Esophagus muscularis mucosa (tissue), 4 donors: ENCODE data around the gene CORO2B. TPM values are rescaled to one million over a fixed set of nuclear protein-coding genes. Genes with fewer than 3 reads are reported as not detected.

Source experiments
- DNase-seq: peaks from one replicate; pipeline ENCODE4 v3.0.0-alpha.2; 2017; ENCODE audit errors: extremely low spot score
- H3K27ac ChIP-seq, 4 donors: fragments of 200-600 bp; sonication (generic); replicated peaks in 1 of 4; 1 replicate in 3 of 4; 2 replicates in 1 of 4; pipeline ENCODE4 v1.5.1; 2016 to 2019; ENCODE audit warnings: mild to moderate bottlenecking in 1 of 4
- H3K27me3 ChIP-seq, 4 donors: fragments of 200-600 bp; sonication (generic); one replicate each; pipeline versions ENCODE4 v1.5.1 to v1.6.0; 2016 to 2019
- H3K36me3 ChIP-seq, 4 donors: fragments of 200-600 bp; sonication (generic); one replicate each; pipeline ENCODE4 v1.5.1; 2016 to 2019
- H3K4me1 ChIP-seq, 4 donors: fragments of 200-600 bp; sonication (generic); one replicate each; pipeline ENCODE4 v1.5.1; 2016 to 2019
- H3K4me3 ChIP-seq, 4 donors: fragments of 200-600 bp; sonication (generic); 1 replicate in 2 of 4; 2 replicates in 2 of 4; pipeline ENCODE4 v1.5.1; 2016 to 2019; ENCODE audit warnings: mild to moderate bottlenecking in 4 of 4, moderate library complexity in 1 of 4
- H3K9me3 ChIP-seq, 4 donors: fragments of 200-600 bp; sonication (generic); 1 replicate in 3 of 4; 2 replicates in 1 of 4; pipeline ENCODE4 v1.5.1; 2016 to 2019
- EP300 ChIP-seq: sonication (generic); formaldehyde crosslinking; IDR thresholded peaks from one replicate; pipeline ENCODE4 v1.6.1; 2017; ENCODE audit warnings: antibody characterized with exemption
- POLR2A ChIP-seq: fragments of 450-650 bp; IDR thresholded peaks from one replicate; pipeline ENCODE4 v1.6.1; 2017; ENCODE audit warnings: antibody characterized with exemption, moderate library complexity, mild to moderate bottlenecking, low read depth
- POLR2AphosphoS5 ChIP-seq, 2 donors: sonication (generic); formaldehyde crosslinking; IDR thresholded peaks; one replicate each; pipeline ENCODE4 v1.6.1; 2017; ENCODE audit warnings: antibody characterized with exemption in 2 of 2
- WGBS: methylation state at CpG from one replicate; pipeline ENCODE4 v1.1.5; 2018; 5-methylcytosine and 5-hydroxymethylcytosine counted together
- intact Hi-C: fragments of 100-400 bp; cut with DNase I; formaldehyde crosslinking; loops from one replicate; pipeline ENCODE4 v1.15.1; 2023
- total RNA-seq, 4 donors: library from RNA; depleted of rRNA; stranded (reverse); fragments of >200 nt; gene quantifications; one replicate each; pipeline versions ENCODE4 v1.1.0 to v1.2.1, GENCODE V29; 2016
- TF ChIP-seq, protein P1 (sequence below), 3 experiments: fragments of 200-600 bp in 2 of 3; fragments of 450-650 bp in 1 of 3; sonication (generic) in 2 of 3; IDR thresholded peaks; one replicate each; pipeline ENCODE4 v1.5.1; 2017 to 2019; ENCODE audit warnings: antibody characterized with exemption in 3 of 3, mild to moderate bottlenecking in 2 of 3, moderate library complexity in 1 of 3

The CORO2B gene
- total RNA-seq, 4 donors from 2014 or later = 5.8 to 12.2 (median 7.5) TPM

DNA sequence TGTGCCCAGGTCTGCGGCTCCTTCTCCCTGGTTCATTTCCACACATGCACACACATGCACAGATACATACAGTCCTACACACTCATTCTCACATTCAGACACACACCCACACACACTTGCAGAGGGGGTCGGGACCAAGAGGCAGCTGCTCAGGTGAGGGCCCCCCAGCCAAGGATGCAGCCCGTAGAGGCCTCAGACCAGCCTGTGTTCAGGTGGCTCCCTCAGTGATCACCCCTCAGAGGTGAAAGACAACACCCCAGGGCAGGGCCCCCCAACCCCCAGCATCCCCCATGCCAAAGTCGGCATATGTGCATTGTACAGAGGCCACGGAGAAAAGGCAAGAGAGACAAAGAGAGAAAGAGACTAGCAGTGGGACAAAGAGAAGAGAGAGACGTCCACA lies 5.9 kb upstream of the CORO2B start:
- intact Hi-C loops = no loop called here
- no peak overlapping the region for H3K27ac ChIP-seq
- peaks cover 0 to 73% (median 14%) of the 10 kb centered on the region in 4 donors for H3K27me3 ChIP-seq
- H3K9me3 ChIP-seq = no peaks in the 10 kb centered on the region
- TF ChIP-seq EP300 (no peak), POLR2A (no peak)
- TF ChIP-seq, protein P1, sequence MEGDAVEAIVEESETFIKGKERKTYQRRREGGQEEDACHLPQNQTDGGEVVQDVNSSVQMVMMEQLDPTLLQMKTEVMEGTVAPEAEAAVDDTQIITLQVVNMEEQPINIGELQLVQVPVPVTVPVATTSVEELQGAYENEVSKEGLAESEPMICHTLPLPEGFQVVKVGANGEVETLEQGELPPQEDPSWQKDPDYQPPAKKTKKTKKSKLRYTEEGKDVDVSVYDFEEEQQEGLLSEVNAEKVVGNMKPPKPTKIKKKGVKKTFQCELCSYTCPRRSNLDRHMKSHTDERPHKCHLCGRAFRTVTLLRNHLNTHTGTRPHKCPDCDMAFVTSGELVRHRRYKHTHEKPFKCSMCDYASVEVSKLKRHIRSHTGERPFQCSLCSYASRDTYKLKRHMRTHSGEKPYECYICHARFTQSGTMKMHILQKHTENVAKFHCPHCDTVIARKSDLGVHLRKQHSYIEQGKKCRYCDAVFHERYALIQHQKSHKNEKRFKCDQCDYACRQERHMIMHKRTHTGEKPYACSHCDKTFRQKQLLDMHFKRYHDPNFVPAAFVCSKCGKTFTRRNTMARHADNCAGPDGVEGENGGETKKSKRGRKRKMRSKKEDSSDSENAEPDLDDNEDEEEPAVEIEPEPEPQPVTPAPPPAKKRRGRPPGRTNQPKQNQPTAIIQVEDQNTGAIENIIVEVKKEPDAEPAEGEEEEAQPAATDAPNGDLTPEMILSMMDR (IDR thresholded peaks at IDR 0.05) = no peak
- peaks cover 3 to 8% (median 8%) of the 10 kb centered on the region in 4 donors for H3K4me1 ChIP-seq
- H3K4me3 ChIP-seq = no peak overlapping the region
- no peak for DNase-seq
- WGBS = 82% methylated on average over 6 of the region's 6 CpGs
- H3K36me3 ChIP-seq = no peaks in the 10 kb centered on the region

DNA sequence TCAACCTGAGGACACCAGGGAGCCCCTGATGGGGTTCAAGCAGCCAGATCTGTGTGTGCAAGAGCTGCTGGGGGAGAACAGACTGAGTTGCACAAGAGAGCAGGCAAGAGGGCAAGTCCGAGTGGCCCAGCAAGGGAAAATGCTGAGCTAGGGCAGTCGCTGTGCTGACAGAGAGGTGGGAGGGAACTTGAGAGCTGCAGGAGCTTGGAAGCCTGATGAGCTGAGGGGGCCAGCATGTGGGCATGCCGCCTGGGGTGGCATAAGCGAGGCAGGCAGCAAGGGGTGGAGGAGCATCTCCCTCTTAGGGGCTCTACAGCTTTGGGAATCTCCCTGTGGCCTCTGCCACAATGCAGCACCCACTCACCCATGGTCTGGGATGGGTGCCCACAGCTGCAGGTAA lies 4.7 kb upstream of the CORO2B start:
- intact Hi-C loops = no loop called here
- H3K27me3 ChIP-seq = peaks cover 0 to 79% (median 20%) of the 10 kb centered on the region in 4 donors
- no peak overlapping the region for H3K4me3 ChIP-seq
- H3K27ac ChIP-seq = no peak overlapping the region
- H3K9me3 ChIP-seq = no peaks in the 10 kb centered on the region
- TF ChIP-seq EP300 = no peak
- TF ChIP-seq, protein P1 (IDR thresholded peaks at IDR 0.05) = no peak
- no peak for TF ChIP-seq POLR2A
- TF ChIP-seq POLR2AphosphoS5 (IDR thresholded peaks at IDR 0.05) = no peak
- H3K36me3 ChIP-seq = no peaks in the 10 kb centered on the region
- DNase-seq = no peak
- peaks cover 8 to 17% (median 17%) of the 10 kb centered on the region in 4 donors for H3K4me1 ChIP-seq
- WGBS = 84% methylated on average over 4 of the region's 4 CpGs

DNA sequence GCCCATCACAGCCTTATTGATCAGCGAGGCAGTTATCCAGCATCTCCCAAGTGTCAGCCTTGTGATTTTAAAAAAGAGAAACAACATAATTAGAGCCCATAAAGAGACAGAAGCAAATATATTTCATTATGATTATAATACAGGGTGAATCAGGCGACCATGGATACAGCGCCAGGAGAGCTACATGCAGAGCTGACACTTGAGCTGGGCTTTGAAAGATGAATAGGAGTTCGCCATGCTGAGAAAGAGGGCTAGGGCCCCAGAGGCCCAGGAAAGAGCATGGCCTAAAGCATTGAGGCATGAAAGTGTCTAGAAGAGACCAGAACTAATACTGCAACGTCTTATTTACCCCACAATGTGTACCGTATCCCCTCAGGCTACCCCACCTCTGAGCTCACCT lies 4.2 kb upstream of the CORO2B start:
- Histone ChIP-seq H3K4me1 (peaks cover 12 to 23% (median 22%) of the 10 kb centered on the region in 4 donors), H3K9me3 (no peaks in the 10 kb centered on the region), H3K27me3 (peaks cover 0 to 79% (median 23%) of the 10 kb centered on the region in 4 donors), H3K27ac (no peak overlapping the region), H3K4me3 (no peak overlapping the region), H3K36me3 (no peaks in the 10 kb centered on the region)
- 93% methylated on average over 6 of the region's 6 CpGs for WGBS
- no peak for TF ChIP-seq POLR2AphosphoS5 (IDR thresholded peaks at IDR 0.05)
- TF ChIP-seq, protein P1 (IDR thresholded peaks at IDR 0.05) = no peak
- intact Hi-C loops = no loop called here
- no peak for DNase-seq

DNA sequence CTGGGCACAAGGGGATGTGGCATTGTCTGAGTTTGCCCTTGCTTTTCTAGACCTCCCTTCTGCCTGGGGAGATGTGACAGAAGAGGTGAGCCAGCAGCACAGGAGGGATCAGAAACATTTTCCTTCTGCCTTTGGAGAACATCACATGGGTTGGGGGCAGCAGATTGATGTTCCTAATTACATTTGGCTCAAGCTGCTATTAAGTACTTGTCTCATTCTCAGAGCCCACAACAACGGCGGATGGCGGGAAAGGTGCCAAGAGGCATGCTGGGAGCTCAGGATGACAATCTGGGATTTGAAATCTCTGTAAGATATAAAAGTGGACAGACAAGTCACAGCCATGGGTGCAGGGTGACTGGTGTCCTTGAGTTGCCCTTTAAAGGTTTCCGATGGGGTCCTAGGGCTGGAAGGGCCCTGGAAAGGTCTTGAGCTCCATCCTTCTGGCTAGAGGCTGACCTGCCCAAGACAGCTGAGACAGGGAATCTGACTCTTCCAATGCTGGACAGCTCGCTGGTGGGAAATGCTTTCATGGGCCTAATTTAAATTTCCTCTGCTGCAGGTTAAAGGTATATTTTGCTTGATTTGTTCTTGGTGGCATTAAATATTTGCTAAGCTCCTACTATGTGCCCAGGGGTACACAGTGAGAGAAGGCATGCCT lies 2.4 kb upstream of the CORO2B start:
- peaks cover 0 to 77% (median 24%) of the 10 kb centered on the region in 4 donors for H3K27me3 ChIP-seq
- WGBS = 76% methylated on average over 5 of the region's 5 CpGs
- H3K4me3 ChIP-seq = no peak overlapping the region
- DNase-seq = no peak
- no peak overlapping the region for H3K27ac ChIP-seq
- no peaks in the 10 kb centered on the region for H3K36me3 ChIP-seq
- H3K4me1 ChIP-seq = peaks cover 14 to 30% (median 25%) of the 10 kb centered on the region in 4 donors
- intact Hi-C loops = no loop called here
- TF ChIP-seq POLR2AphosphoS5 (IDR thresholded peaks at IDR 0.05) = no peak
- no peaks in the 10 kb centered on the region for H3K9me3 ChIP-seq

DNA sequence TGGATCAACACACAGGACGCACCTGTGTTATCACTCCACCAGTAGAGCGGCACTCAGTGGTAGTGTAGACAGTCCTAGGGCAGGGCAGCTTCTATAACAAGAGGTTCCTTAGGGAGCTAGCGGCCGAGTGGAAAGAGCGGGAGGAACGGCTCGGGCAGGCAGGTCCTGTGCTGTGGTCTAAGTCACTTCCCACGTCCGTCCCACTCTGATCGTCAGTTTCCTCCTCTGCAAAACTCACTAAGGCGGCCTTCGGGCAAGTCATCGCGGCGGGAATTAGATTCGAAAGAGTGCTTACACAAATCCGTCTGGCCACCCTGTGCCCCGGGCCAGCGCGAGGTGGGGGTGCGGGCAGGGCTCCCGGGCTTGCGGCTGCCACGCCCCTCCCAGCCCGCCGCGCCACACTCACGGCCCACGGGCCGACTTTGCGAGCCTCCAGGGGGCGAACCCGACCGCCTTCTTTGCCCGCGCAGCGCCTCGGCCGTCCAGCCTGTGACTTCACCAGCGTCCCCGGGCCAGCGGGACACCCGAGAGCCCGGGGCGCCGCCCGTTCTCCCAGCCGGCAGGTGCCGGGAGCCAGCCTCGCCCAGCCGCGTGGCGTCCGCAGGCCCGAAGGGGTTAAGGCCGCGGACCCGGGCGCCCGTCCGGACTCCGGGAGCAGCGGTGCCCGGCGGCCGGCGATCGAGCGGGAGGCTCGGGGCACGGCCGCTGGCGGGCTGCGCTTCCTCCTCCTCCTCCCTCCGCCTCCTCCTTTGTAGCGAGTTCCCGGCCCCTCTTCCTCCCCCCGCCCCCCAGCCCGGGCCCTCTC lies 416 bp upstream of the CORO2B start:
- Histone ChIP-seq H3K4me1 (peaks cover 19 to 34% (median 26%) of the 10 kb centered on the region in 4 donors), H3K4me3 (peak overlapping the region; percentile 66 to 83 (median 70)), H3K27ac (peak overlapping the region; percentile 74 to 84 (median 78)), H3K27me3 (peaks cover 0 to 66% (median 24%) of the 10 kb centered on the region in 4 donors), H3K36me3 (no peaks in the 10 kb centered on the region), H3K9me3 (no peaks in the 10 kb centered on the region)
- no peak for DNase-seq
- TF ChIP-seq, protein P1 (IDR thresholded peaks at IDR 0.05) = peak; percentile 44 to 52 (median 46)
- TF ChIP-seq POLR2A = no peak
- intact Hi-C loops = loop anchor here (1.0 kb wide), 1 partner anchor 96 kb away; no protein-coding TSS in a partner anchor
- under 1% methylated on average over 28 of the region's 79 CpGs for WGBS
